Measurements from ENCODE around the gene OR56A3.

The OR56A3 gene

GRCh38 chr11:5928271-5928670, 13.8 kb upstream of the OR56A3 start:
- DNase-seq (ENCODE audit: low read depth) = no peak
- H3K4me3 ChIP-seq (ENCODE audit: low read length) = no peak overlapping the region
- TF ChIP-seq, protein P1, sequence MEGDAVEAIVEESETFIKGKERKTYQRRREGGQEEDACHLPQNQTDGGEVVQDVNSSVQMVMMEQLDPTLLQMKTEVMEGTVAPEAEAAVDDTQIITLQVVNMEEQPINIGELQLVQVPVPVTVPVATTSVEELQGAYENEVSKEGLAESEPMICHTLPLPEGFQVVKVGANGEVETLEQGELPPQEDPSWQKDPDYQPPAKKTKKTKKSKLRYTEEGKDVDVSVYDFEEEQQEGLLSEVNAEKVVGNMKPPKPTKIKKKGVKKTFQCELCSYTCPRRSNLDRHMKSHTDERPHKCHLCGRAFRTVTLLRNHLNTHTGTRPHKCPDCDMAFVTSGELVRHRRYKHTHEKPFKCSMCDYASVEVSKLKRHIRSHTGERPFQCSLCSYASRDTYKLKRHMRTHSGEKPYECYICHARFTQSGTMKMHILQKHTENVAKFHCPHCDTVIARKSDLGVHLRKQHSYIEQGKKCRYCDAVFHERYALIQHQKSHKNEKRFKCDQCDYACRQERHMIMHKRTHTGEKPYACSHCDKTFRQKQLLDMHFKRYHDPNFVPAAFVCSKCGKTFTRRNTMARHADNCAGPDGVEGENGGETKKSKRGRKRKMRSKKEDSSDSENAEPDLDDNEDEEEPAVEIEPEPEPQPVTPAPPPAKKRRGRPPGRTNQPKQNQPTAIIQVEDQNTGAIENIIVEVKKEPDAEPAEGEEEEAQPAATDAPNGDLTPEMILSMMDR (conservative IDR thresholded peaks at IDR 0.05; ENCODE audit: low read depth, low read length) = no peak

GRCh38 chr11:5928811-5929210, 13.2 kb upstream of the OR56A3 start:
- TF ChIP-seq, protein P1 (conservative IDR thresholded peaks at IDR 0.05; ENCODE audit: low read depth, low read length) = no peak
- no peak for DNase-seq (ENCODE audit: low read depth)
- no peak overlapping the region for H3K4me3 ChIP-seq (ENCODE audit: low read length)

DNA sequence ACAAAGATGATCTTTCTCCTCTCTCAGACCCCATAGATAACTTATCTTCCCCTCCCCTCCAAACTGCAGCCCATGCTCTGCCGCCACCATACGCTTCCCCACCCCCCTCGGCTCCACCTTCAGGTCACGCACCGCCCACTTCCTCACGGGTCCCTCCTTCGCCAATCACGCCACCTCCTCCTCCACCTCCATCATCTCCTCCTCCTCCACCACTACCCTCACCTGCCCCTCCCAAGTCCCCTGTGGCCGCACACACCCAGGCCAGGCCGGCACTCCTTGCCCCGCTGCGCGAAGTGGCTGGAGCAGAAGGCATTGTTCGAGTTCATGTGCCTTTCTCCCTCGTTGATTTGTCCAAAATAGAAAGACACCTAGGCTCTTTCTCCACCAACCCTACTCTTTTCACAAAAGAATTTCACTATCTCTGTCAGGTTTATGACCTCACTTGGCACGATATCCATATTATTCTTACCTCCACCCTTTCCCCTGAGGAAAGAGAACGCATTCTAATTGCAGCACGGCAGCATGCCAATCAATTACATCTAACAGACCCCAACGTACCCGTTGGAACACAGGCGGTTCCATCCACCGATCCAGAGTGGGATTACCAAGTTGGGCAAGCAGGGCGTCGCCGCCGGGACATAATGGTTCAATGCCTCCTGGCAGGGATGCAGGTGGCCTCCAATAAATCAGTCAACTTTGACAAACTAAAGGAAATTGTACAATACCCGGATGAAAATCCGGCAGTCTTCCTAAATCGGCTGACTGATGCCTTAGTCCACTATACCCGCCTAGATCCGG, 12.3 kb upstream of the OR56A3 start:
- DNase-seq (ENCODE audit: low read depth) = no peak
- TF ChIP-seq, protein P1 (conservative IDR thresholded peaks at IDR 0.05; ENCODE audit: low read depth, low read length) = no peak

GRCh38 chr11:5930614-5931013, 11.4 kb upstream of the OR56A3 start:
- no peak overlapping the region for H3K4me3 ChIP-seq (ENCODE audit: low read length)
- no peak for DNase-seq (ENCODE audit: low read depth)
- TF ChIP-seq, protein P1 (conservative IDR thresholded peaks at IDR 0.05; ENCODE audit: low read depth, low read length) = no peak

More for the DNA sequence above, 12.3 kb upstream of the OR56A3 start:
- no peak overlapping the region for H3K4me3 ChIP-seq (ENCODE audit: low read length)

GRCh38 chr11:5931061-5931460, 11.0 kb upstream of the OR56A3 start:
- TF ChIP-seq, protein P1 (conservative IDR thresholded peaks at IDR 0.05; ENCODE audit: low read depth, low read length) = no peak
- H3K4me3 ChIP-seq (ENCODE audit: low read length) = no peak overlapping the region
- DNase-seq (ENCODE audit: low read depth) = no peak

DNA sequence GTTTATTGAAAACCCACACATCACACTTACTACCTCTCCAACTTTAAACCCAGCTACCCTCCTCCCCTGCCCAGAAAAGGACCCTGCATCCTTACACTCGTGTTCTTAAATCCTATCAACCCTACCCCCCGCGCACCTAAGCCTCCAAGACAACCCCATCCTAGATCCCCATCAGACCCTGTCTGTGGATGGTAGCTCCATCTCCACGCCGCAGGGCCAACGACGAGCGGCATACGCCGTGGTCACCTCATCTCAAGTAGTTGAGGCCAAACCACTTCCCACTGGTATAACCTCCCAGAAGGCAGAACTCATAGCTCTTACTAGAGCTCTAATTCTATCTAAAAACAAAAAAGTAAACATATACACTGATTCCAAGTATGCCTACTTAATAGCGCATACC, 9.4 kb upstream of the OR56A3 start:
- TF ChIP-seq, protein P1 (conservative IDR thresholded peaks at IDR 0.05; ENCODE audit: low read depth, low read length) = no peak
- no peak for DNase-seq (ENCODE audit: low read depth)
- no peak overlapping the region for H3K4me3 ChIP-seq (ENCODE audit: low read length)

- TF ChIP-seq, protein P1 (conservative IDR thresholded peaks at IDR 0.05; ENCODE audit: low read depth, low read length) = no peak
- no peak for DNase-seq (ENCODE audit: low read depth)
- H3K4me3 ChIP-seq (ENCODE audit: low read length) = no peak overlapping the region
Observed at GRCh38 chr11:5933116-5933515, 8.9 kb upstream of the OR56A3 start.
